Measurements from ENCODE around the gene CALML3.

CALML3 gene

DNA sequence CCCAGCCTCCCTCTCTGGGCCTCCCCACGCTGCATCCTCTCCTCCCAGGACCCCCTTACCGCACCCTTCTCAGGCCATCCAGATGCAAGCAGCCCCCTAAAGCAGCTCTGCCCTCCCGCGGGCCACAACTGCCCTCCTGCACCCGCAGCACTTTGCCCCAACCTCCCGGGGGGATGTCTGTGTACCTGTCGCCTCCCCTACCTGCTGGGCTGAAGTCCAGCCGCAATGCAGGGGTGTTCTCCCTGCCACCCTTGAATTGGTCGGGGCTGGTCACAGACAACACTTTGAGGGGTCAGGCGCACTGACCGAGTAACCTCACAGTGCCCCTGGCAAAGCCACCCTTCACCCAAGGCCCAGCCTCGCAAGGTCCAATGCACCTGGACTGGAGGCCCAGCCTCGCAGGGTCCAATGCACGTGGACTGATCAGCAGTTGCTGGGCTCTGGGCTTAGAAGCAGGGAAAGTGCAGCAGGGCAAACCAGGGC lies 17.1 kb upstream of the CALML3 start:
- peaks cover 3% of the 10 kb centered on the region; the same call in 1 of the 2 replicates for H3K27me3 ChIP-seq (ENCODE audit: low read depth)
- DNase-seq (ENCODE audit: low spot score in 2 of 2): no peak
- H3K4me1 ChIP-seq: no peaks in the 10 kb centered on the region
- no peaks in the 10 kb centered on the region for H3K9me3 ChIP-seq
- no peak overlapping the region for H3K4me3 ChIP-seq
- H3K36me3 ChIP-seq (replicated peaks): no peaks in the 10 kb centered on the region
- in situ Hi-C loops (cut with MboI; ENCODE audit: low sequenced_read_pairs): no loop called here

DNA sequence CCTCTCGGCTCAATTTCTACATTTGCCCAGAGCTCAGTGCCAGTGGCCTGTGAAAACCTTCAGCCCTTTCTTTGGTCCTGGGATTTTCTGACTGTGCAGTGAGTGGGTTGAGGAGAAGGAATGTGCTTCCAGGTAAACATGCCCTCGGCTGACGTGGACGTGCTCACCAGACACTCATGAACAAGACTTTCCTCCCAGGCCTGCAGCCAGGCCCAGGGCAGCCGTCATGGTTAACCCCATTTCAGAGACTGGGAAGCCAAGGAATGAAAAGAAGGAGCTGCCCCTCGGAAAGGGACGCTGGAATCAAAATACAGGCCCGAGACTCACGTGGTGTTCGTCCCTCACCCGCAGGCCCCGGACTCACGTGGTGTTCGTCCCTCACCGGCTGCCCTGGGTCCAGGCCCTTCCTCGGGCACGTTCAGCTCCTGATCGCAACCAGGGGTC lies 16.6 kb upstream of the CALML3 start:
- no peaks in the 10 kb centered on the region for H3K4me1 ChIP-seq
- H3K36me3 ChIP-seq (replicated peaks): no peaks in the 10 kb centered on the region
- DNase-seq (ENCODE audit: low spot score in 2 of 2): no peak
- in situ Hi-C loops (cut with MboI; ENCODE audit: low sequenced_read_pairs): no loop called here
- H3K4me3 ChIP-seq: no peak overlapping the region
- H3K27me3 ChIP-seq (ENCODE audit: low read depth): peaks cover 3% of the 10 kb centered on the region; the same call in 1 of the 2 replicates
- no peaks in the 10 kb centered on the region for H3K9me3 ChIP-seq

- in situ Hi-C loops (cut with MboI; ENCODE audit: low sequenced_read_pairs): no loop called here
- Histone ChIP-seq H3K9me3 (no peaks in the 10 kb centered on the region), H3K4me3 (no peak overlapping the region), H3K4me1 (no peaks in the 10 kb centered on the region), H3K36me3 (replicated peaks) (no peaks in the 10 kb centered on the region), H3K27me3 (ENCODE audit: low read depth) (peaks cover 3% of the 10 kb centered on the region; the same call in 1 of the 2 replicates)
- no peak for DNase-seq (ENCODE audit: low spot score in 2 of 2)
Measured at GRCh38 chr10:5508786-5509185, 16.0 kb upstream of the CALML3 start.

DNA sequence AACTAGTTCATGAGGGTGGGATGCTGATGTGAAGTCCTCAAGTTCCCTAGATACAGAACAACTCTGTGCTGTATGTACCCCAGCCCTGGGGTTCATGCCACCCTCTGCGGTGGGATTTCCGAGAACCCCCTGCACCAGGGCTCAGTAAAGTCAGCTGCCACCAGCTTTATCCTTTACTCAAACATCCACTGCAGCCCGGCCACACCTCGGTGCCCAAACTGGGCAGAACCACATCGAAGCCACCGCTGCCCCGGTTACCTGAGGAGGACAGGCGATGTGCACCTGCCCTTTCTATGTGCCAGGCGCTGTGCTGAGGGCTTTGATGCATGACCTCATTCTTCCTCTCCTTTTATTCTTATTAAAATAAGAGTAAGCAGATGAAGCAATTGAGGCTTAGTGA lies 15.5 kb upstream of the CALML3 start:
- no peak for DNase-seq (ENCODE audit: low spot score in 2 of 2)
- Histone ChIP-seq H3K9me3 (no peaks in the 10 kb centered on the region), H3K27me3 (ENCODE audit: low read depth) (peaks cover 3% of the 10 kb centered on the region; the same call in 1 of the 2 replicates), H3K4me1 (no peaks in the 10 kb centered on the region), H3K36me3 (replicated peaks) (no peaks in the 10 kb centered on the region), H3K4me3 (no peak overlapping the region)
- in situ Hi-C loops (cut with MboI; ENCODE audit: low sequenced_read_pairs): no loop called here

DNA sequence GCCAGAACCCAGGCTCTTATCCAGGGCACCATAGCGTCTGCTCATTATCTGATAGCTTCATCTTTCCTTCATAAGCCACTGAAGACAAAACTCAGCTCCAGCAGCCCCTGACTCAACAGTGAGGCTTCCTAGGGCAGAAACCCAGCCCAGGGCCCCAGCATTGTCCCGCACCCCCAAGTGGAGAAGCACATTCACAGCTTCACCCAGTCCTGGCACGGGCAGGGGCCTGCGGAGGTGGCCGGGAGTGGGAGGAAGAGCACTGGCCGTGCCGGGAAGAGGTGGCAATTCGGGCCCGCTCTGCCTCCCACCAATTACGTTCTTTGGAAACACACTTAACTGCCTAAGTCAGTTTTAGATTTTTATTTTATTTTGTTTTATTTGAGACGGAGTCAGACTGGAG lies 15.1 kb upstream of the CALML3 start:
- no peak overlapping the region for H3K4me3 ChIP-seq
- DNase-seq (ENCODE audit: low spot score in 2 of 2): no peak
- H3K27me3 ChIP-seq (ENCODE audit: low read depth): peaks cover 3% of the 10 kb centered on the region; the same call in 1 of the 2 replicates
- no peaks in the 10 kb centered on the region for H3K4me1 ChIP-seq
- no peaks in the 10 kb centered on the region for H3K9me3 ChIP-seq
- in situ Hi-C loops (cut with MboI; ENCODE audit: low sequenced_read_pairs): no loop called here
- no peaks in the 10 kb centered on the region for H3K36me3 ChIP-seq (replicated peaks)

DNA sequence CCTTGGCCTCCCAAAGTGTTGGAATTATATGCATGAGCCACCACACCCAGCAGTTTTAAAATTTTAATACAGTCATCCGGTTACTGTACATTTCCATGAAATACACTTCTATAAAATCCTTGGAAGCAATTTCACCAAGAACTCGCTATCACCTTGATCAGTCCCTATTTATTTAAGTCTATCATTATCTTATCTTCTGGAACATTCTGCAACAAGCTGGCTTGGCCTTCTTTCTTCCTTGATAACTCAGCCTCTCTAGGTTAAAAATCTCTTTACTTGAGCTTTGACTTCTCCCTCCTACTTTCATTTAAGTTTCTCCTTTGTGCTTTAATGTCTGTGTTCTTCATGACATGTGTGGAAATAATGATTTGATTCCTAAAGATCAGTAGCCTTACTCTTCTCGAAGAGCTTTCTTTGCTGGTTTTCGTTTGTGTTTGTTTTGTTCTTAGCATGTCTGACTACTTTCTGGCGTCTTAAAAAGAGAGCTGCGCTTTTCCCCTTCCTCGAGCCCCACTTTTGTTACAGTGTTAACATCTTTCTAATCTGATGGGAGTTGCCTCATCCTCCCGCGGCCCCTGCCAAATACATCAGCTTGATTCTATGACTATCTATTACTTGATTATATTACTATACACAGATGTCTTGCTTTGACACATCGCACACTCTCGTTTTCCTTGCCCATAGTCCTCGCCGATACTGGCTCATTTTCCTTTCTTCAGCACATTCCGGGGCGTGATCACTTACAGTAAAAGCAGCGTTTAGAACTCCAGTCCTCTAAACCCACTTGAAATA lies 14.3 kb upstream of the CALML3 start:
- in situ Hi-C loops (cut with MboI; ENCODE audit: low sequenced_read_pairs): no loop called here
- DNase-seq (ENCODE audit: low spot score in 2 of 2): no peak
- H3K27me3 ChIP-seq (ENCODE audit: low read depth): no peaks in the 10 kb centered on the region
- no peak overlapping the region for H3K4me3 ChIP-seq
- H3K36me3 ChIP-seq (replicated peaks): no peaks in the 10 kb centered on the region
- no peaks in the 10 kb centered on the region for H3K9me3 ChIP-seq
- H3K4me1 ChIP-seq: no peaks in the 10 kb centered on the region

- no peak for DNase-seq (ENCODE audit: low spot score in 2 of 2)
- H3K4me3 ChIP-seq: no peak overlapping the region
- H3K27me3 ChIP-seq (ENCODE audit: low read depth): no peaks in the 10 kb centered on the region
- in situ Hi-C loops (cut with MboI; ENCODE audit: low sequenced_read_pairs): no loop called here
- H3K9me3 ChIP-seq: no peaks in the 10 kb centered on the region
- H3K36me3 ChIP-seq (replicated peaks): no peaks in the 10 kb centered on the region
- H3K4me1 ChIP-seq: no peaks in the 10 kb centered on the region
Measured at GRCh38 chr10:5511231-5511884, 13.4 kb upstream of the CALML3 start.

GRCh38 chr10:5511885-5512280 lies 12.9 kb upstream of the CALML3 start:
- Histone ChIP-seq H3K9me3 (no peaks in the 10 kb centered on the region), H3K4me1 (no peaks in the 10 kb centered on the region), H3K27me3 (ENCODE audit: low read depth) (no peaks in the 10 kb centered on the region), H3K4me3 (no peak overlapping the region), H3K36me3 (replicated peaks) (no peaks in the 10 kb centered on the region)
- in situ Hi-C loops (cut with MboI; ENCODE audit: low sequenced_read_pairs): no loop called here
- DNase-seq (ENCODE audit: low spot score in 2 of 2): no peak

GRCh38 chr10:5512331-5512730 lies 12.4 kb upstream of the CALML3 start:
- DNase-seq (ENCODE audit: low spot score in 2 of 2): no peak
- Histone ChIP-seq H3K27me3 (ENCODE audit: low read depth) (no peaks in the 10 kb centered on the region), H3K9me3 (no peaks in the 10 kb centered on the region), H3K4me1 (no peaks in the 10 kb centered on the region), H3K36me3 (replicated peaks) (no peaks in the 10 kb centered on the region), H3K4me3 (no peak overlapping the region)
- in situ Hi-C loops (cut with MboI; ENCODE audit: low sequenced_read_pairs): no loop called here

- Histone ChIP-seq H3K4me3 (no peak overlapping the region), H3K9me3 (no peaks in the 10 kb centered on the region), H3K36me3 (replicated peaks) (no peaks in the 10 kb centered on the region), H3K27me3 (ENCODE audit: low read depth) (no peaks in the 10 kb centered on the region), H3K4me1 (no peaks in the 10 kb centered on the region)
- no peak for DNase-seq (ENCODE audit: low spot score in 2 of 2)
- in situ Hi-C loops (cut with MboI; ENCODE audit: low sequenced_read_pairs): no loop called here
Measured at GRCh38 chr10:5512881-5513612, 11.7 kb upstream of the CALML3 start.

GRCh38 chr10:5514226-5514850 lies 10.4 kb upstream of the CALML3 start:
- Histone ChIP-seq H3K36me3 (replicated peaks) (no peaks in the 10 kb centered on the region), H3K4me1 (no peaks in the 10 kb centered on the region), H3K9me3 (no peaks in the 10 kb centered on the region), H3K4me3 (no peak overlapping the region), H3K27me3 (ENCODE audit: low read depth) (no peaks in the 10 kb centered on the region)
- DNase-seq (ENCODE audit: low spot score in 2 of 2): no peak
- in situ Hi-C loops (cut with MboI; ENCODE audit: low sequenced_read_pairs): no loop called here

DNA sequence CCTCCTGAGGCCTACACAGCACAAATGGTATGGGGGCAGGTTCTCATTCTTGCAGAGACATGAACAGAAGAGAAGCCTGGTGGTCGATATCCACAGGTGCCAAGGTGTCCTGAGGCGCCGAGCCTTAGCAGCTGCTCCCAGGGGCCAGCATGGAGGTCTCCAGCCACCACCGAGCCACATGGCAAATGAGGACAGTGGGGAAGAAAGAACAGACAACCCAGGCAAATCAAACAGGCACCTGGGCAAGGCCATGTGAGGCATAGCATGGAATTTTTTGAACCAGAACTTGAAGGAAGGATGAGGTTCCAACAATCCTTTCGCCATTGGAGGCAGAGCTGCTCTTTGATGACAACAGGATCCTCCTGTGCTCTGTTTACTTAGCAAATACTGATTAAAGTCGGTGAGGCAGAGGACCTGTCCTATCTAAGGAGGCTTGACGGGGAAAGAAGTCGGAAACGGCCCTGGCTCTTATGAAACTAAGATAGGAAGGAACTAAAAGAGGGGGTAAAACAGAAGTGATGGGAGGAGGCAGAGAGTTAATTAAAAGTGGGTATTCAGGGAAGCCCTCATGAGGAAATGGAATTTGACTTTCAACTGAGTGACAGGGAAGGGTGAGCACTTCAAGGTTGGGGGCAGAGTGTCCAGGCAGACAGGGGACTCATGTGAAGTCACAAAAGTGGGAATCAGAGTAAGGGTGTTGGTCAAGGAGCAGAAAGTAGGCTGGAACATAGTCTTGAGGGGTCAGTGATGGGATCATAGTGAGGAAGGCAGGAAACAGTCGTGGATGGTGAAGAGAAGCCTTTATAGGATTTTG lies 8.6 kb upstream of the CALML3 start:
- Histone ChIP-seq H3K4me3 (no peak overlapping the region), H3K36me3 (replicated peaks) (no peaks in the 10 kb centered on the region), H3K27me3 (ENCODE audit: low read depth) (no peaks in the 10 kb centered on the region), H3K9me3 (no peaks in the 10 kb centered on the region), H3K4me1 (no peaks in the 10 kb centered on the region)
- in situ Hi-C loops (cut with MboI; ENCODE audit: low sequenced_read_pairs): no loop called here
- no peak for DNase-seq (ENCODE audit: low spot score in 2 of 2)

- no peak for DNase-seq (ENCODE audit: low spot score in 2 of 2)
- in situ Hi-C loops (cut with MboI; ENCODE audit: low sequenced_read_pairs): no loop called here
- no peaks in the 10 kb centered on the region for H3K27me3 ChIP-seq (ENCODE audit: low read depth)
- no peaks in the 10 kb centered on the region for H3K36me3 ChIP-seq (replicated peaks)
- no peak overlapping the region for H3K4me3 ChIP-seq
- no peaks in the 10 kb centered on the region for H3K4me1 ChIP-seq
- no peaks in the 10 kb centered on the region for H3K9me3 ChIP-seq
Measured at GRCh38 chr10:5517546-5517945, 7.2 kb upstream of the CALML3 start.
